HG03108 (cell line): ENCODE data around the gene SLC39A6.
A peak's percentile ranks its signal among the peaks of the same experiment; 100 is the strongest.
"Not testable (repeated sequence)": the region's sequence is repeated elsewhere in the genome, so short reads cannot be mapped to it uniquely, and the experiment has no call there.

Experiments
- ATAC-seq: cut with Tn5 transposase; IDR thresholded peaks from one replicate; pipeline ENCODE4 v1.9.1; 2021; ENCODE audit warnings: moderate library complexity; ENCODE audit not compliant: unreplicated experiment

The SLC39A6 gene

DNA sequence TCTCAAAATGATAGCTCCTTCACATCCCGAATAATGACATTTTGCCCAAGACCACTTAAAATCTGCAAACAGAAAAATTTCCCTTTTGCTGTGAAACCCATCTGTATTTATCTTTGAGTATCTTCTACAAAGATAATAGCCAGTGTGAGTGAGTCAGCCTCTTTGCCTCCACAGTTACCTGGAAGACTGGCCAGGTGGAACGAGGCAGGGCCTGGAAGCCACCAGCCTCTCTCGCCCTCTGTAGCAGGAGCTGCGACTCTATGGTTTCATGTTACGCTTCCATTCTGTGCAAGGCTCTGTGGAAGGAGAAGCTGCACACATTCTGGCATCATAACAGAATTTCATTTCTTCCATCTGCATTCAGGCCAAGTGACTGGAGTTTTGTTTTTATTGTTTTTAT lies 10.1 kb upstream of the SLC39A6 start:
- ATAC-seq: no peak

DNA sequence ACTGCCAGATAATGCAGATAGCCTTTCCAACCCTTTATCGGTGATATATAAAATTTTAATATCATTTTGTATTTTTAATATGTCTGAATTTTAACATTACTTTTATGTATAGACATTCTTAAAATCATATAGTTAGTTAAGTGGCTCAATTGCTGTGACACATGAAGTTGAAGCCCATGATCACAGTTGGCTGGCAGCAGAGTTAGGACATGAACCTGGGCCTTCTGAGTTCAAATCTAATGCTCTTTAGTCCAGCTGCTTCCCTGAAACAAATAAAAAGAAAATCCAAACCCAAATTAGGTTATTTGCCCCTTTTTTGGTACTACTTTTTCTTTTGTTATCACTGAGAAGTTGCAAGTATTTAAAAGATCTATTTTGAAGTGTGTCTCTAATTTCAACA lies 6.1 kb upstream of the SLC39A6 start:
- ATAC-seq: no peak

GRCh38 chr18:36132756-36133155 lies 3.6 kb upstream of the SLC39A6 start:
- ATAC-seq: no peak

GRCh38 chr18:36131692-36132483 lies 2.7 kb upstream of the SLC39A6 start:
- ATAC-seq: no peak

DNA sequence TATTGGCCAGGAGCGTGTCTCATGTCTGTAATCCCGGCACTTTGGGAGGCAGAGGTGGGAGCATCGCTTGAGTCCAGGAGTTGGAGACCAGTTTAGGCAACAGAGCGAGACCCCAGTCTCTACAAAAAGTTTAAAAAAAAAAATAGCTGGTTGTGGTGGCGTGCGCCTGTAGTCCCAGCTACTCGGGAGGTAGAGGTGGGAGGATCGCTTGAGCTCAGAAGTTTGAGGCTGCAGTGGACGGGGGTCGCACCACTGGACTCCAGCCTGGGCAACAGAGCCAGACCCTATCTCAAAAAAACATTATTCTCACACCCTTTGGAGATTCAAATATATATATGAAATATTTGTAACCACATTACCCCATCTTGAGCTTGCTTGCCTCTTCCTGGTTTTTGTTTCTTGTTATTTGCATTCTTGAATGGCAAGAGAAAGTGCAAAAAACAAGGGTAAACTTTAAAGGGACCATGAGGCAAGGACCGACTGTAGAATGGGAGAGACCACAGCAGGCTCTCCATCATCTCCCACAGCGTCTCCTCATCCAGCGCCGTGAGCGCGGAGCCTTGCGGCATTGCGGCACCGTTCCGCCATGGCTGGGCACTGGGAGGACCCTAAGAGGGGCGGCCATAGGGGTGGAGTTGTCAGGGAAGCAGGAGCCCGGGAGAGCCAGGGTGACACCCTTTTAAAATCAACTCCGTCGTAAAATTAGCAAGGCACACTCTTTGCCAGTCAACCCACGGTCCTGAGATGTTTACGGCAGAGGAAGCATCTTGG lies 1.9 kb upstream of the SLC39A6 start:
- ATAC-seq: no peak

DNA sequence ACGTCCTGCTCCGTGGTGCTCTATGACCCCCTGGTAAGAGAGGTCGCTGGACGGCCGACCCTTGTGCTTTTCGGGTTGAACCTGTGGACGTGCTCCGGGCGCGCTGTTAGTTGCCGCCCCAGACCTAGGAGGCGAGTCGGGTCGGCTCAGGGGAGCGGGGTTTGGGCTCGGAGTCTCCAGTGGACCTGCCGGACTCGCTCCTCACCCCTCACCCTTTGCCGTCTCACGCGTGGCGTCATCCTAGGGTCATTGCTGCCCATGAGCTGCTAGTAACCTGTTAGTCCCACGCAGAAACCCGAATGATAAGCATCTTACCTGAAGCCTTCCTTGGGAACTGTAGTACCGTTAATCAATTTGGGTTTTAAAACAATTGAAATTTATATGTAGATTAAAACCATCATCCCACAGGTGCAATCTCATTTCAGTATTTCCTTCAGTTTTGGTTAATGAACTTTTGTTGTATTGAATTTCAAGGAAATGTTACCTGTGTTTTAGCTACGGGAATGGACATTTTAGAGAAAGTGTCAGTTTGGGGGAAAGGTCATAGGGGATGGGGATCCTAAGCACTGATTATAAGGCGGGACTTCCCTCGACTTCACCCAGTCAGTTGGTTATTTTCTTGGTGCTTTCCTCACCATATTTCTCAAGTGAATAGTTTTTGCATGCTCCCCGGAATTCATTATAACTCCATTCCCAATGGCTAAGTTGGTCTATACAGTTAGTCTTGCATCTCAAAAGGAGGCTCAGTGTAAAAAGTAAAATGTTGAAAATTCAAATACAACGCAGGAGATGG lies 1.1 kb upstream of the SLC39A6 start:
- ATAC-seq: peak; percentile 6

DNA sequence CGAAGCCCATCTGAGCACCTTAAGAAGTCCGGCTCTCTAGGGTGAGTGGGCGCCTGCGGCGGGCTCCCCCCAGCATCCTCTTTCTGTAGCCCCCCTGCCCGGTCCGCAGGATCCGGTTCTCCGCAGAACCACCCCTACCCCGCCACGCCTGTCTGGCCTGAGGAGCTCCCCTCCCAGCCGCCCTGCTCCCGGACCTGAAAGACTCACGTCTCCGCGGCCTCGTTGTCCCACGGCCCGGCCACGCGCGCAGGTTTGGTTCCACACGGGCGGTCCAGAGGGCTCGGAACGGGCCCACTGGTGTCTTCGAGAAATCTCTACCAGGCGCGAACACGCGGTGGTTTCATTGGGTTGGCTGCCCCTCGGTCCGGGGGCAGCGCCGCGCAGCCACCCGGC lies 237 bp downstream of the SLC39A6 start:
- ATAC-seq: no peak

- no peak for ATAC-seq
Measured at GRCh38 chr18:36128530-36128870, 640 bp downstream of the SLC39A6 start.

DNA sequence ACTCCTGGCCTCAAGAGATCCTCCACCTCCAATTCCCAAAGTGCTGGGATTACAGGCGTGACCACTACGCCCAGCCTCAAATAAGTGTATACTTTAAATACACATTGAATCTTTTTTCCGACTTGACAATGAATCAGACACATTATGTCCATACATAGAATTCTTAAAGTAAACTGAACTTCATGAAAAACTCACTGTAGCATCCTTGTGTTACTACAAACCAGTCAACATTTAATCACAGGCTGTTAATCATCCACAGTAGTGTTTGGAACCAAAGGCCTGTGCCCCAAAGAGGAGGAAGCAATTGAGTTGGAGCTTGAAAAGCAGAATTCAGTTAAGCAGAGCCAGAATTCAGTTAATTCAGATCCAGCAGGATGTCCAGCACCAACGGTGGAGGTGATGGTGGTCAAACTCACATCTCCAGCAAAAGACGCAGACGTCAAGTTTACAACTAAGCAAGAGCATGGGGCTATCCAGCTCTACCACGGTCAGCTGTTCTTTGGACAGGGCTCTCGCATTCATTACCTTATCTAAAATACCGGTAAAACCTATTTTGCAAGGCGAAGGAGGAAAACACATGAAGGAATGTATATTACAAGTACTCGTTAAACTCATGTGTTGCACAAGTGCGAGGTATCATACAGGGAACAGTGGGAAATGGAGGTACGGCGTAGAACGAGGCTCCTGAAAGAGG lies 1.2 kb downstream of the SLC39A6 start:
- no peak for ATAC-seq

DNA sequence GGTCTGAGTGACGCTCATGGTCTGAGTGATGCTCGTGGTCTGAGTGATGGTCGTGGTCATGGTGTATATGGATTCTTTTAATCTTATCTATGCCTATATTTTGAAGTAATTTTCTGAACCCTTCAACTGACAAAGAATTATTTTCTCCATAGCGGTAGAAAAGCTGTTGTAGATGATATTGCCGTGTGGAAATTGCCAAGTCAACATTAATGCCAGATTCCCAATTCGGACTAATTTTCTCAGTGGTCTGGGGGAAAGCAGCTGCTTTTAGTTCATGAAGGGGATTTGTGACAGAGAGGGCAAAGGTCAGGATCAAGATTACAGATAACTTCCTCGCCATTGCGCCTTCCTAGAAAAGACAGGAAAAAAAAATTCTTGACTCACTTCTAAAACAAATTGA lies 2.5 kb downstream of the SLC39A6 start:
- no peak for ATAC-seq

GRCh38 chr18:36124841-36125240 lies 4.3 kb downstream of the SLC39A6 start:
- ATAC-seq: no peak

DNA sequence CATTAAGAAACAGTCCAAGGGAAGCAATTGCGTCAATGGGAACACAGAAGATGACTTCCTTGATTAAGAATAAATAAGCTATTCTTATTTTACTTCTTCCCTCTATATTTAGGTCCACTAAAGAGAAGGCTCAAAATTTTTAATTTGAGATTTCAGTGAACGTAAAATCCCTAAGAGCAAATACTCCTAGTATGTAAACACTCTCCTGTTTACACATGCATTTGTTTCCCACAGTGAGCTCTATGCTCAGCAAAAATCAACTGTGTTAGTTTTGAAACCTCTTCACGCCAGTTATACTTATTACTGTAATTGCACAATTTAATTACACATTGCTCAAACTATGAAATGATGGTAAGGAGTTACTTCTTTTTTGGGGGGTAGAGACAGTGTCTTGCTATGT lies 8.8 kb downstream of the SLC39A6 start:
- no peak for ATAC-seq

DNA sequence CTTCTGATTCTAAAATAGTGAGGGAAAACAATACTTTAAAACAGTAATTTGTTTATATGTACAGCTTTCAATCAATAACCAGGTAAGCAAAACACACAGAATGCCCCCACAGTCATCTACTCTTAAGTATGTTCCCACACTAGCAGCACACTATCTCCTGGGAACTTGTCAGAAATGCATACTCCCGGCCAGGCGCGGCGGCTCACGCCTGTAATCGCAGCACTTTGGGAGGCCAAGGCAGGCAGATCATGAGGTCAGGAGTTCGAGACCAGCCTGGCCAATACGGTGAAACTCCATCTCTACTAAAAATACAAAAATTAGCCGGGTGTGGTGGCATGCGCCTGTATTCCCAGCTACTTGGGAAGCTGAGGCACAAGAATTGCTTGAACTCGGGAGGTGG lies 12.4 kb downstream of the SLC39A6 start:
- not testable (repeated sequence) for ATAC-seq

GRCh38 chr18:36114738-36115137 lies 14.4 kb downstream of the SLC39A6 start:
- ATAC-seq: no peak

- no peak for ATAC-seq
Measured at GRCh38 chr18:36114251-36114650, 14.9 kb downstream of the SLC39A6 start.

DNA sequence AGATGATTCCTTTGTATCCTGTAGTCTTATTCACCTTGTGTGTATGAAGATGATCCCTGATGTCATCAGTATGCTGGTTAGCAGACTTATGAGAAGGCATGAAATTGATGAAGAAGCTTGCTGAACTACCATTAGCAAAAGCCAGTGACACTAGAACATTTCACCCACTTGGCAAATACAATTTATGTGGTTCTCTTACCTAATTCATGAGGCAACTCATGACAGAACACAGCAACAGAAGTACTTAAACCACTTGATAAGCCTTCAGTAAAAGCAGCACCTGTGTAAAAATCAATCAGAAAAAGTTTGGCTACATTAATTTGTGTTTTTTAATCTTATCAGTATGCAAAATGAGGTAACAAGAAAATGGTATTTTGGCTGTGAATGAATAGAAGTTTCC lies 16.8 kb downstream of the SLC39A6 start:
- no peak for ATAC-seq

DNA sequence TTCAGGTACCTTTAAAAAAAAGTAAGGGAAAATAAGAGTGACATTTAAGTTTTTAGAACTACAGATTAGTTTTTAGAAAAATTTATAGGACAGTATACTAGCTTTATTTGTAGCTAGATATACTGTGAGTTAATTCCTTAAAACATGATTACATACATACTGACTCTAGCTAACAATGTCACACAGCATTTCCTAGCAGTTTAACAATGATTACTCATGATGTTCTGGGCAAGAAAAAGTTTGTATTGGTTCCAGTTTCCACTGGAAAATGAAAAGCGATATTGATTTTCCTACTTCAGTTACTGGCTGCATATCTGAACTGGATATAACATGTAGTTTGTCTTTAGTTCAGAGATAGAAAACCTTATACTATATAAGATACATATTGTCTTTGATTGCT lies 19.4 kb downstream of the SLC39A6 start:
- no peak for ATAC-seq

GRCh38 chr18:36108601-36109000 lies 20.5 kb downstream of the SLC39A6 start:
- no peak for ATAC-seq

DNA sequence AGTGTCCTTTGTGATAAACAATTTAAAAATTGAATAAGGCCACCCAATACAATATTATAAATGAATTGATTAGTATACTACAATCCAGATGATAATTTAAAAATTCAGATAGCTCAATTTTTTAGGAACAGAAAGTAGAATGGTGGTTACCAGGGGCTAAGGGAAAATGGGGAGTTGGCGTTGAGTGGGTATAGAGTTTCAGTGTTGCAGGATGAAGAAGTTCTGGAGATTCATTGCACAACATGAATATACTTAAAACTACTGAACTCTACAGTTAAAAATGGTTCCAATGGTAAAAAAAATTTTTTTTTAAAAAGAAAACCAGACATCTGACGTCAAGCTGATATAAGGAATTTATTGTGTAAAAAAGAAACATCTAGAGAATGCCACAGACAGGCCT lies 20.9 kb downstream of the SLC39A6 start:
- ATAC-seq: no peak

GRCh38 chr18:36107477-36107876 lies 21.7 kb downstream of the SLC39A6 start:
- no peak for ATAC-seq

GRCh38 chr18:36104749-36105148 lies 24.4 kb downstream of the SLC39A6 start:
- ATAC-seq: no peak
